Embryonic facial prominence (tissue), 1 donor: ENCODE measurements around the gene IGF2.

ENCODE experiments used
- DNase-seq: peaks from one replicate; pipeline ENCODE4 v3.0.0-alpha.2; 2016; ENCODE audit errors: extremely low spot score

The IGF2 gene

DNA sequence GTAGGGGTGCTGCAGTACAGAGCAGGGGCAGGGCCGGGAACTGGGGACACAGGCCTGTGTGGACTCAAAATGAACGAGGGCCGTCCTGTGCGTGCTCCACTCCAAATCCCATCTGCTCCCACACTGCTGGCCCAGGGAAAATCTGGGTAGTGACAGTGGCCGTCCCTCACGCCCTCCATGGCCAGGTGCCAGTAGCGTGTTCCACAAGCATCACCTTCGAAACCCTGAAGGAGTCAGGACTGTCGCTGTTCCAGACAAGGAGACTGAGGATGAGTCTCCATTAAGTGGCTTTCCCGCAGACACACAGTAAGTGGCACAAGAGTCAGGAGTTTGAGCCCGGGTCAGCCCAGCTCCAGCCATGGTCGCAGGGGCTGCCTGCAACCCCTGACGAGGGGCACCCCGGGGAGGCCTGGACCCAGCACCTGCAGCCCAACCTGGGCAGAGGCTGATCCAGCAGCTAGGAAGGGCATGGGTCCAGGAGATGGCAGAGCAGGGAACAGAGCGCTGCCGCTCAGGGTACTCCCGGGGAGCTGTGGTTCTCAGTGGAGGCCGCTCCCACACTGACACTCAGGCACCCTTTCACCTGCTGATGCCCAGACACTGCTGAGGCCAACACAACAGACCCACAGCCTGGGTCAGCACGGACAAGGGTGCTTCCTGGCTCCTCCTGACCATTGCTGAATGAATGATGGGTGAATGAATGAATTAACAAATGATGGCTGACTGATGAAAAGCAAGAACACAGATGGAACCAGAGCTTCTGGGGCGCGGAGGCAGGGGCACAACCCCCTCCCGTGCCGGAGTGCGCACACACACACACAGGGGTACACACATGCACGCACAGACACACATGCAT, 35.3 kb downstream of the IGF2 start:
- no peak for DNase-seq

DNA sequence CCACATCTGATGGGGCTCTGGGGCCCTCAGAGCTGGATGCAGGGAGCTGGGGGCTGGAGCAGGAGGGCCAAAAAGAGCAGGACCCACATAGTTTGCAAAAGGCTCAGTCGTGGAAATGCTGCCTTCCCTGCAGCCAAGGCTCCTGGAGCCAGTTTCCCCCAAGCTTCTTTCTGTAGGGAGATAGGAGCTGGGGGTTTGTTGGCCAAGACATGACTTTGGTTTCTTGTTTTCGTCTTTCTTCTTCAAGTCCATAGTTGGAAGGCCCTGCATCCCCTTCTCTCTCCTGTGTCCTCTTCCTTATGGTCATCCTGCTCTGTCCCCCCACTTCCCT, 36.3 kb downstream of the IGF2 start:
- no peak for DNase-seq

- no peak for DNase-seq
Measured at GRCh38 chr11:2102132-2102882, 36.9 kb downstream of the IGF2 start.

- no peak for DNase-seq
Measured at GRCh38 chr11:2101171-2101675, 38.0 kb downstream of the IGF2 start.

DNA sequence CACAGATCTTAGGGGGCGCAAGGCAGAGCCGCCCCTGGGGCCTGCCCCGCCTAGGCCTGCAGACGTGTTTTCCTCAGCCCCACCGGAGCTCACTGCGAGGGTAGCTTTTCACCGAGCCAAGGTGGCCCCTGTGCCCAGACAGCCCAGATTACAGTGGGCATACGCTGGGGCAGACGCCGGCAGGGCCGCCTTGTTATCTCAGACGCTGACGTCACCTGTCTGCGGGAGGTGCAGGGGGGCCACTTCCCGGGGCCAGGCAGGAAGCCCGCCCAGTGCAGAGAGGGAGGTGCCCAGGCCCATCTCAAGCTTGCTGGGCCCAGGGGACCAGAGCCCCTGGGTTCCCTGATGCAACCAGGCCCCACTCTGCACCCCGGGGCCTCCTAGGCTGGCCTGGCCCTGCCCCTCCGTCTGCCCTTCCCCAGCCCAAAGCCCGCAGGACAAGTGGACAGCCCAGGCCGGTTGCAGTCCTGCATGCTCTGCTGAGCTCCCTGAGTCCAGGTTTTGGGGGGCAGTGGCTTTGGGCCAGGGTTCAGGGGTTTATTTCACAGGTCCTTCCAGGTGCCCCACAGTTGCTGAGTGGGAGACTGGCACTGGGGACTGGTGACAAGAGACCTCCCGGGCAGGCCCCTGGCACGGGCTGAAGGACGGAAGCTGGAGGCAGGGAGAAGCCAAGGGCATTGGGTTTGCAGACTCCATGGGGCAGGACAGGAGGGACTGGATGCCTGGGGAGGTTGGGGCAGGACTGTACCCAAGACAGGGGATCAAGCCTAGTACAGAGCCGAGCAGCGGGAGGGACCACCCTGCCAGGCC, 38.6 kb downstream of the IGF2 start:
- DNase-seq: no peak

DNA sequence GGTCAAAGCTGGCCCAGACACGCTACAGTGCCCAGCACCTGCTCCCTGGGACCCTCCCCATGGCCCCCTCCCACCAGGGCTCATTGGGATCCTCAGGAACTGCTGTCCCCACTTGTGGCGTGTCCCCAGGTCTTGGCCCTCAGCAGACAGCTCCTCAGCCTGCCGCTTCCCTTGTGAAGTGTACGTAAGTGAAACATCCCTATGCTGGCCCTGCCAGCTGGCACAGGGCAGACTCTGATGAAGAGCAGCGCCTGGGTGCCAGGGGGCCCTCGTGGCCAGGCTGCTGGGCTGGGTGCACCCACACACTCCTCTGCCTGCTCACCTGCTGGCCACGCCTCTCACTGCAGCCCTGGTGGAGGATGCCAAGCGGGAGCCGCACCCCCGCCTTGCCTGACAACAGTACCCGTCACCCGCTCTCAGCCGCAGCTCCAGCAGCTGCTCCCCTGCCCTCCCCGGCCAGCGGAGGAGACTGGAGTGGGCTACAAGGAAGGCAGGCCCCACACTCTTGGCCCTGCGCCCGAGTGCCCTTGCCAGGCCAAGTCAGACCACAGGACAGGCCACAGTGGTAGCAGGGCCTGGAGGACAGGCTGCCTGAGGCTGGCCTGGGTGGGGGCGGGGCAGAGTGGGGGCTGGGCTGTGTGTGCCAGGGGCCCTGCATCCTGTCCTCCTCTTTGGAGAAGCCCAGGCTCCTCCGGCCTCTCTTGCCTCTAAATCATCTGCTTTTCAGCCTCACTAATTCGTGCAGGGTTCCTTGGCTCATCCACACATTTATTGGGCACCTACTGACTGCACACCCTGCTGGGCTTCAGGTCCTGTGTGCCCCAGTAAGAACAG, 39.5 kb downstream of the IGF2 start:
- DNase-seq: no peak

- no peak for DNase-seq
Measured at GRCh38 chr11:2098691-2099515, 40.3 kb downstream of the IGF2 start.

GRCh38 chr11:2097998-2098690, 41.0 kb downstream of the IGF2 start:
- no peak for DNase-seq

DNA sequence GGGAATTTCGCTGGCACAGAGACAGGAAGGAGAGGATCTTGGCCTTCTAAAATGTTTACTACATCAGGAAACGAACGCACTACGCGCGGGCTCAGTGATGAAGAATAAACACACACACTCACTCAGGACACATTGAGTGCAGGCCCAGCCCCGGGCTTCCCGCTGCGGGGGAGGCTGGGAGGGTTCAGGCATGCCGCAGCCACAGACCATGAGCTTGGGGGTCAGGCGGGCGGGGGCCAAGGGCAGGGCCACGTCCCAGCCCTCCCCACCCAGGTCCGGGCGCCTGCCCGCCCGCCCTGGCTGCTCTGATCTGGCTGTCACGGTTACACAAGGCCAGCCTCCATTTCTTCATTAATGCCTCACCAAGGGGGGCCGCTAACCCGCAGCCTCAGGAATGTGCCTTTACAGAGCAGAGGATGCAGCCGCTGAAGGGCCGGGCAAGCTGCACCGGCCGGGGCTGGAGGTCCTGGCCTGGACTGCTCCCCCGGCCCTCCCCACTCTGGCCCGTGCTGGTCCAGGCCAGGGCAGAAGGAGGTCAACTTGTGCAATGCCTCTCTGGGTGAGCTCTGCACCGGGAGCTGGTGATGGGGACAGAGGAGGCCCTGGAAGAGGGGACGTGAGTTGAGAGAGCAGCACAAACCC, 41.7 kb downstream of the IGF2 start:
- DNase-seq: no peak

DNA sequence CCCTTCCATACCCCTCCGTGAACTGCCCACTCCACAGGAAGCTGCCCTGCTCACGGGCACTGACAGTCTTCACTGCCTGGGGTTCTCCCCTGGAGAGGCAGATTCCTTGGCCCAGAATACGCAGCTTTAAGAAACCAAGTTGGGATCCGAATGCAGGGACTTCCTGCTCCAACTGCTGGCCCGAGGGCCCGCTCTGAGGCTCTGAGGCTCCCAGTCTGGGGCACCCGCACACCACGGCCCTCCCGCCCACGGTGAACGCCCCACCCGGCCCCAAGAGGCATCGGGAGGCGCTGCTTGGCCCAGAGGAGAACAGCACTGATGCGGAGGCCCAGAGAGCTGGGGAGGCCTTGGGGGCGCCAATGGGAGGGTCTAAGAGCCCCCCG, 42.3 kb downstream of the IGF2 start:
- no peak for DNase-seq

DNA sequence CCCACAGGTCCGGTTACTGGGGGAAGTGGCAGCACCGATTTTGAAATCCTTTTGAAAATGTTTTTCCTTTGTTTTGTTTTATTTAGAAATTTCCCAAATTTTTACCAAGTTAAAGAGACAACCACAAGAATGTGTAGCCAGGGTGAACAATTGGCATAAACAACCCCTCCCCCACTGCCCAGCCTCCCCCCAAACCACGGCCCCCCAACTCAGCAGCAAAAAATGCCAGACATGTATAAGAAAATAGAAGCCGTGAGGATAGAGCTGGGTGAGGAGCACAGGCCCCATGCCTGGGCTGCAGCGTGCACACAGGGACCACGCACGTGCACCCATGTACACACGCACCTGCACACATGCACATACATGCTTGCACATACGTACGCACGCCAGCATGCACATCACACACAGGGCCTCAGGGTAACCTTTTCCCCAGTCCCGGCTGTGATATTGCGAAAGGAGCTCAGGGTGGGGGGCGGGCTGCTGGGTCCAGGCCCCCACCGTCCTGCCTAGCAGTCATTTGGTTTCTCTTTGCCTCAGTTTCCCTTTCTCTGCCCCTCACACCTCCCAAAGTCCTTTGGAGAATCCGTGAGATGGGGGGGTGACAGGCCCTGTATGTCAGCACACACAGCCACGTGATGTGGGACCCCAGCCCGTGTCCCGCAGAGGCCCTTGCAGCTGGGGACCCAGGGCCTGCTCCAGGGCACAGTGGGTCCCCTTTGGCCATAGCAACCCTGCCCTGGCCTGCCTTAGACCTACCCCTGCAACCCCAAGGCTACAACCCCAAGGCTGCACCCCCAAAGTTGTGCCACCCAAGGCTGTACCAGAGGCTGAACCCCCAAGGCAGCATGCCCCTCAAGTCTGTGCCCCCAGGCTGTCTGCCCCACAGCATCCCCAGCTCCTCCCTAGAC, 42.9 kb downstream of the IGF2 start:
- no peak for DNase-seq

DNA sequence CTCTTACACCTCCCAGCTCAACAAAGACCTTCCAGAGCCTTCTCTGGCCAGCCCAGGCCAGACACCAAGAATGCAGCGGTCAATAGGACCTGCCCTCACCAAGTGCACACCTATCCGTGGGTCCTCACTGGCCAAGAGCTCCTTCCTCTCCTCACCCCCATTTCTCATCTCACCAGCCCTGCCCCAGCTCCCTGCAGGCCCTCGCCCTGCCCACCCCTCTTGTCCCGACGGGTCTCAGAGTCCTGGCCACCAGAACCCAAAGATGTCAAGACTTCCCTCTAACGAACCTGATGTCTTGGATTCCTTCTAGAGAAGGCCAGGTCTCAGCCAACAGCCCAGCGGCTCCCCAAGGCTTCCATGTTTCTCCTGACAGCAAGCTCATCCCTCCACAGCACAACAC, 43.6 kb downstream of the IGF2 start:
- DNase-seq: no peak

- no peak for DNase-seq
Measured at GRCh38 chr11:2095198-2095520, 44.0 kb downstream of the IGF2 start.

GRCh38 chr11:2094354-2095197, 44.6 kb downstream of the IGF2 start:
- no peak for DNase-seq

- no peak for DNase-seq
Measured at GRCh38 chr11:2093575-2094353, 45.4 kb downstream of the IGF2 start.

DNA sequence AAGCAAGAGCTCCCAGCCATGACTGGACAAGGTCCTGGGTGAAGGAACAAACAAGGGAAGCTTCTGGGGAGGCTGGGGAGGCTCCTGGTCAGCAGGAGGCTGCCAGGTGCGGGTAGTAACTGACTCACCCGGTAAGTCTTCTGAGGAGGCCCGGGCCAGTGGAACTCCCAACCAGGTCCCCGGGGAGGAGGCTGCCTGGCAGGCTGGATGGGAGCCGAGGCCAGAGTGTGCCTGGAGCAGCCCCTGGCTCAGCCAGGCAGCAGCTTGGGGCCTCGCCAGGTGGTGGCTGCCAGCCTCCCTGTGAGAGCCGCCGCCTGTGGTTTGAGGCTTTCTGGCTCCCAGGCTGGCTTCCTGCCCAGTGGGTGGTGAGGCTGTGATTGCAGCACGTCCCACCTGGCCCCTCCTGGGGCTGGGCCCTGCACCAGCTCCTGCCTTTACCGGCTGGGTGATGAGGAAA, 46.2 kb downstream of the IGF2 start:
- DNase-seq: no peak

DNA sequence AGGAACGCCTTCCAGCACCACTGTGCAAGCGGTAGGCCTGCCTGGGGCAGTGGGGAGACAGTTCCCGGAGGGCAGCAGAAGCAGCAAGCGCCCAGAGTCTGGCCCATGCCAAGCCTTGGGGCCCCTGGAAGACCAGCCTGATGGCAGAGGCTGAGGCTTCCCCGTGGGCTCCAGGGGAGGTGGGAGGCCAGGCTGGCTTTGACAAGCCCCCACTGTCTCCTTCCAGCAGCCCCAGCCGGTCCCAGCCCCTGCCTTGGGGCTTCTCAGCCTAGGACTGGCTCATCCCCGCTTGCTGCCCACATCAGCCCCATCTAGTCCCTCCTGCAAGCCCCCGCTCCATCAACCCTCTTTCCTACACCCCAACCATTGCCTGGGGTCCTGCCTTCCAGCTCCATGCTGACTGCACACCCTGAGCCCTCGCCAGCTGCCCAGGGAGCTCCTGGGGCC, 46.7 kb downstream of the IGF2 start:
- DNase-seq: no peak
